NCI-H748 treated with DMSO at 0.1 percent for 48 hours (cell line): ENCODE data around the gene UBR7.
"Not testable (repeated sequence)": the region's sequence is repeated elsewhere in the genome, so short reads cannot be mapped to it uniquely, and the experiment has no call there.

ENCODE experiments used
- DNase-seq: peaks from one replicate; lab custom pipeline; 2025; lab: John Stamatoyannopoulos, UW

Gene UBR7

GRCh38 chr14:93195316-93195999 lies 11.6 kb upstream of the UBR7 start:
- no peak for DNase-seq

GRCh38 chr14:93199031-93199430 lies 8.0 kb upstream of the UBR7 start:
- DNase-seq = no peak

GRCh38 chr14:93200553-93200952 lies 6.5 kb upstream of the UBR7 start:
- DNase-seq = no peak

GRCh38 chr14:93201155-93201704 lies 5.8 kb upstream of the UBR7 start:
- no peak for DNase-seq

GRCh38 chr14:93207468-93208308 lies 632 bp downstream of the UBR7 start:
- DNase-seq = peak; percentile 68

GRCh38 chr14:93212432-93212831 lies 5.4 kb downstream of the UBR7 start:
- DNase-seq = no peak

- DNase-seq = no peak
These were observed 7.5 kb downstream of the UBR7 start for GRCh38 chr14:93214598-93214997.

GRCh38 chr14:93219103-93219726 lies 12.2 kb downstream of the UBR7 start:
- DNase-seq = peak; percentile 16

- DNase-seq = no peak
These were observed 13.5 kb downstream of the UBR7 start for GRCh38 chr14:93220509-93220908.

- DNase-seq = no peak
These were observed 16.5 kb downstream of the UBR7 start for GRCh38 chr14:93223565-93223964.

GRCh38 chr14:93228550-93228949 lies 21.5 kb downstream of the UBR7 start:
- DNase-seq = no peak

GRCh38 chr14:93230539-93230938 lies 23.5 kb downstream of the UBR7 start:
- DNase-seq = no peak

- DNase-seq = peak; percentile 53
These were observed 24.3 kb downstream of the UBR7 start for GRCh38 chr14:93231129-93231979.

- no peak for DNase-seq
These were observed 25.1 kb downstream of the UBR7 start for GRCh38 chr14:93232159-93232558.

- DNase-seq = not testable (repeated sequence)
These were observed 26.0 kb downstream of the UBR7 start for GRCh38 chr14:93233078-93233477.

- no peak for DNase-seq
These were observed 27.7 kb downstream of the UBR7 start for GRCh38 chr14:93234798-93235197.

- no peak for DNase-seq
These were observed 33.0 kb downstream of the UBR7 start for GRCh38 chr14:93239869-93240677.

- no peak for DNase-seq
These were observed 33.6 kb downstream of the UBR7 start for GRCh38 chr14:93240678-93241000.

- no peak for DNase-seq
These were observed 38.8 kb downstream of the UBR7 start for GRCh38 chr14:93245764-93246420.

- no peak for DNase-seq
These were observed 39.5 kb downstream of the UBR7 start for GRCh38 chr14:93246534-93246933.
